Measurements from ENCODE around the gene DEAF1. TPM values are rescaled to one million over a fixed set of nuclear protein-coding genes. Genes with fewer than 3 reads are reported as not detected.

The DEAF1 gene
- total RNA-seq, 1 experiment from 2014 or later: 70.5 TPM

- in situ Hi-C loops (cut with HindIII; ENCODE audit: low sequenced_read_pairs): no loop called here
- DNase-seq (ENCODE audit: low spot score): no peak
Observed at GRCh38 chr11:607020-607780, 87.8 kb downstream of the DEAF1 start.

- DNase-seq (ENCODE audit: low spot score): peak; percentile 92
- in situ Hi-C loops (cut with HindIII; ENCODE audit: low sequenced_read_pairs): no loop called here
Observed at GRCh38 chr11:606245-606644, 88.8 kb downstream of the DEAF1 start.

DNA sequence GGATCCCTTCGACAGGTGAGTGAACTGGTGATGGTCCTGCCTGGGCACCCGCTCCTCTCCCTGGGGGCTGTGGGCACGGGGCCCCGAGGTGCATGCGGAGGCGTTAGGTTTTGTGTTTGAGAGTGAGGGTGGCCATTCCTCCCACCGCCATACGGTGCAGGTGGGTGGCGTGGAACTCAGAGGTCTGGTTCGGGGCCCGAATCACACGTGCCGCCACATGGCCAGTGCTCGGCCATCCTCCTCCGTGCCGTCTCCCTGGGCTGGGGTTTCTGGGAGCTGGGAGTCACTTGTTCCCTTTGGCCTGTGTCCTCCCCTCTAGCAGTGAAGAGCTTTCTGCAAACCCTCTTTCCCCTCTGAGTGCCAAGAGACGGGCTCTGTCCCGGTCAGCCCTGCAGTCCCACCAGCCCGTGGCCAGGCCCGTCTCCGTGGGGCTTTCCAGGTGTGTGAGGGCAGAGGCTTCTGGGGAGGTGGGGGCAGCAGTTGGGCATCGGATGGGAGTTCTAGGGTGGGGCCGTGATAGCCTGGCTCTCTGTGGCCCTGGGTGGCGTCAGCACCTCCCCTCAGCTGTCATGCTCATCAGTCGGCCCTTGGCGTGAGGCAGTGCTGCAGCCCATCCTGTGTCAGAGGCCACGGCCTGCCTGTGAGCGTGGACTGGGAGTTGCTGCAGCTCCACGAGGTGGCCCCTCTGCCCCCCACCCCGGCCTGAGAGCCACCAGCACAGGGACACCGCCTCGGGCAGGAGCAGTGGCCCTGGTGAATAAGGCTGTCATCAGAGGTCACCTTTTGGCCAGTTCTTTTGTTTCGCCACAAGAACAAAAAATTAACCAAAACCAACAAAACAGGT lies 89.5 kb downstream of the DEAF1 start:
- in situ Hi-C loops (cut with HindIII; ENCODE audit: low sequenced_read_pairs): no loop called here
- no peak for DNase-seq (ENCODE audit: low spot score)

DNA sequence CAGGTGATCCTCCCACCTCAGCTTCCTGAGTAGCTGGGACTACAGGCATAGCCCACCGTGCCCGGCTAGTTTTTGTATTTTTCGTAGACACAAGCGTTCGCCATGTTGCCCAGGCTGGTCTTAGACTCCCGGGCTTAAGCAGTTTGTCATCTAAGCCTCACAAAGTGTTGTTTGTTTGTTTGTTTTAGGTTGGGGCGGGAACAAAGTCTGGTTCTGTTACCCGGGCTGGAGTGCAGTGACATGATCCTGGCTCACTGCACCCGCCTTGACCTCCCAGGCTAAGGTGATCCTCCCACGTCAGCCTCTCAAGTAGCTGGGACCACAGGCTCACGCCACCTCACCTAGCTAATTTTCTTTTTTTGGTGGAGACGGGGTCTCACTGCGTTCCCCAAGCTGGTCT lies 91.9 kb downstream of the DEAF1 start:
- no peak for DNase-seq (ENCODE audit: low spot score)
- in situ Hi-C loops (cut with HindIII; ENCODE audit: low sequenced_read_pairs): no loop called here

GRCh38 chr11:601573-602245 lies 93.3 kb downstream of the DEAF1 start:
- in situ Hi-C loops (cut with HindIII; ENCODE audit: low sequenced_read_pairs): no loop called here
- no peak for DNase-seq (ENCODE audit: low spot score)

GRCh38 chr11:598005-598680 lies 96.9 kb downstream of the DEAF1 start:
- in situ Hi-C loops (cut with HindIII; ENCODE audit: low sequenced_read_pairs): no loop called here

GRCh38 chr11:597166-597725 lies 97.8 kb downstream of the DEAF1 start:
- in situ Hi-C loops (cut with HindIII; ENCODE audit: low sequenced_read_pairs): no loop called here
- DNase-seq (ENCODE audit: low spot score): no peak

More at GRCh38 chr11:598005-598680, 96.9 kb downstream of the DEAF1 start:
- no peak for DNase-seq (ENCODE audit: low spot score)

- no peak for DNase-seq (ENCODE audit: low spot score)
- in situ Hi-C loops (cut with HindIII; ENCODE audit: low sequenced_read_pairs): no loop called here
Observed at GRCh38 chr11:596374-596773, 98.6 kb downstream of the DEAF1 start.

GRCh38 chr11:595400-595799 lies 99.6 kb downstream of the DEAF1 start:
- no peak for DNase-seq (ENCODE audit: low spot score)

More at GRCh38 chr11:595400-595799, 99.6 kb downstream of the DEAF1 start:
- in situ Hi-C loops (cut with HindIII; ENCODE audit: low sequenced_read_pairs): no loop called here

Other genes with a start within 250 kb of the DEAF1 start
- 78.1 and 84.1 TPM in 2 replicates for gene PTDSS2, start 244.9 kb downstream of the DEAF1 start, total RNA-seq (2014; rRNA removed; shearing (Covaris generic))
- gene RNH1, start 188.0 kb downstream of the DEAF1 start, total RNA-seq (2014; rRNA removed; shearing (Covaris generic)): 164 and 168 TPM in 2 replicates
- 51.7 and 60.1 TPM in 2 replicates for gene HRAS, start 159.6 kb downstream of the DEAF1 start, total RNA-seq (2014; rRNA removed; shearing (Covaris generic))
- 0.03 and 1.0 TPM in 2 replicates for gene LRRC56, start 157.7 kb downstream of the DEAF1 start, total RNA-seq (2014; rRNA removed; shearing (Covaris generic))
- gene LMNTD2, start 134.5 kb downstream of the DEAF1 start, total RNA-seq (2014; rRNA removed; shearing (Covaris generic)): 2.0 and 2.1 TPM in 2 replicates
- 43.1 and 107 TPM in 2 replicates for gene RASSF7, start 134.3 kb downstream of the DEAF1 start, total RNA-seq (2014; rRNA removed; shearing (Covaris generic))
- 34.8 and 39.3 TPM in 2 replicates for gene PHRF1, start 118.8 kb downstream of the DEAF1 start, total RNA-seq (2014; rRNA removed; shearing (Covaris generic))
- 1.1 and 3.6 TPM in 2 replicates for gene IRF7, start 79.3 kb downstream of the DEAF1 start, total RNA-seq (2014; rRNA removed; shearing (Covaris generic))
- not detected in 2 replicates for gene CDHR5, start 70.3 kb downstream of the DEAF1 start, total RNA-seq (2014; rRNA removed; shearing (Covaris generic))
- not detected in 2 replicates for gene SCT, start 68.0 kb downstream of the DEAF1 start, total RNA-seq (2014; rRNA removed; shearing (Covaris generic))
- gene DRD4, start 58.0 kb downstream of the DEAF1 start, total RNA-seq (2014; rRNA removed; shearing (Covaris generic)): not detected in 2 replicates
- gene TMEM80, start 594 bp upstream of the DEAF1 start, total RNA-seq (2014; rRNA removed; shearing (Covaris generic)): 14.8 and 19.8 TPM in 2 replicates
- 18.2 and 27.9 TPM in 2 replicates for gene EPS8L2, start 11.0 kb upstream of the DEAF1 start, total RNA-seq (2014; rRNA removed; shearing (Covaris generic))
- gene TALDO1, start 52.2 kb upstream of the DEAF1 start, total RNA-seq (2014; rRNA removed; shearing (Covaris generic)): 201 and 229 TPM in 2 replicates
- 56.6 and 63.4 TPM in 2 replicates for gene GATD1, start 82.3 kb upstream of the DEAF1 start, total RNA-seq (2014; rRNA removed; shearing (Covaris generic))
- 0.74 and 0.95 TPM in 2 replicates for gene CEND1, start 94.9 kb upstream of the DEAF1 start, total RNA-seq (2014; rRNA removed; shearing (Covaris generic))
- gene SLC25A22, start 103.1 kb upstream of the DEAF1 start, total RNA-seq (2014; rRNA removed; shearing (Covaris generic)): 48.2 and 76.5 TPM in 2 replicates
- gene PIDD1, start 110.0 kb upstream of the DEAF1 start, total RNA-seq (2014; rRNA removed; shearing (Covaris generic)): 25.5 and 29.5 TPM in 2 replicates
- gene RPLP2, start 114.7 kb upstream of the DEAF1 start, total RNA-seq (2014; rRNA removed; shearing (Covaris generic)): 411 and 422 TPM in 2 replicates
- gene PNPLA2, start 123.7 kb upstream of the DEAF1 start, total RNA-seq (2014; rRNA removed; shearing (Covaris generic)): 8.2 and 10.3 TPM in 2 replicates
- 28.3 and 47.8 TPM in 2 replicates for gene CRACR2B, start 132.7 kb upstream of the DEAF1 start, total RNA-seq (2014; rRNA removed; shearing (Covaris generic))
- gene CD151, start 137.7 kb upstream of the DEAF1 start, total RNA-seq (2014; rRNA removed; shearing (Covaris generic)): 179 and 226 TPM in 2 replicates
- 139 and 191 TPM in 2 replicates for gene POLR2L, start 147.3 kb upstream of the DEAF1 start, total RNA-seq (2014; rRNA removed; shearing (Covaris generic))
- 182 and 224 TPM in 2 replicates for gene TSPAN4, start 147.6 kb upstream of the DEAF1 start, total RNA-seq (2014; rRNA removed; shearing (Covaris generic))
- gene CHID1, start 215.6 kb upstream of the DEAF1 start, total RNA-seq (2014; rRNA removed; shearing (Covaris generic)): 64.2 and 83.4 TPM in 2 replicates
- 47.5 and 57.1 TPM in 2 replicates for gene AP2A2, start 230.6 kb upstream of the DEAF1 start, total RNA-seq (2014; rRNA removed; shearing (Covaris generic))